Neural progenitor cell (in vitro differentiated cells): Measurements from ENCODE around the gene DCC. TPM values are rescaled to one million over a fixed set of nuclear protein-coding genes. Genes with fewer than 3 reads are reported as not detected.

Source experiments
- DNase-seq: peaks from one replicate; pipeline ENCODE4 v3.0.0-alpha.2; 2016; ENCODE audit warnings: low spot score
- H2AFZ ChIP-seq: fragments of 200-600 bp; sonication (generic); replicated peaks from 2 replicates; pipeline ENCODE4 v1.6.1; 2016; ENCODE audit warnings: antibody characterized with exemption
- H3F3A ChIP-seq: fragments of 200-600 bp; sonication (generic); 2 replicates; pipeline ENCODE4 v1.6.1; 2016; ENCODE audit warnings: antibody characterized with exemption, low read depth
- H3K27ac ChIP-seq: fragments of 200-600 bp; sonication (generic); 2 replicates; pipeline ENCODE4 v1.5.1; 2016; ENCODE audit warnings: mild to moderate bottlenecking
- H3K27me3 ChIP-seq: fragments of 200-600 bp; sonication (generic); 2 replicates; pipeline ENCODE4 v1.6.1; 2016; ENCODE audit warnings: mild to moderate bottlenecking, moderate library complexity
- H3K36me3 ChIP-seq: fragments of 200-600 bp; sonication (generic); 2 replicates; pipeline ENCODE4 v1.5.1; 2016
- H3K4me1 ChIP-seq: fragments of 200-600 bp; sonication (generic); 2 replicates; pipeline ENCODE4 v1.6.1; 2016; ENCODE audit warnings: mixed run types
- H3K4me2 ChIP-seq: fragments of 200-600 bp; sonication (generic); 2 replicates; pipeline ENCODE4 v1.6.1; 2016
- H3K4me3 ChIP-seq: fragments of 200-600 bp; sonication (generic); 2 replicates; pipeline ENCODE4 v1.5.1; 2016
- H3K79me2 ChIP-seq: fragments of 200-600 bp; sonication (generic); 2 replicates; pipeline ENCODE4 v1.6.1; 2016; ENCODE audit warnings: low read depth
- H3K9ac ChIP-seq: fragments of 200-600 bp; sonication (generic); 2 replicates; pipeline ENCODE4 v1.6.1; 2016
- H3K9me3 ChIP-seq: fragments of 200-600 bp; sonication (generic); 2 replicates; pipeline ENCODE4 v1.5.1; 2016; ENCODE audit warnings: low read depth
- H4K20me1 ChIP-seq: fragments of 200-600 bp; sonication (generic); 2 replicates; pipeline ENCODE4 v1.6.1; 2016; ENCODE audit warnings: low read depth
- H3K27ac Mint-ChIP-seq: 3 replicates; pipeline ENCODE4 v1.8.0; 2021; ENCODE audit warnings: mixed read lengths
- H3K27me3 Mint-ChIP-seq: 2 replicates; pipeline ENCODE4 v1.8.0; 2022; ENCODE audit warnings: low read depth, mild to moderate bottlenecking, inconsistent platforms, moderate library complexity, mixed read lengths; ENCODE audit not compliant: insufficient read depth
- H3K36me3 Mint-ChIP-seq: 3 replicates; pipeline ENCODE4 v1.8.0; 2021; ENCODE audit warnings: mixed read lengths
- H3K4me1 Mint-ChIP-seq: 3 replicates; pipeline ENCODE4 v1.8.0; 2021; ENCODE audit warnings: mixed read lengths
- H3K4me3 Mint-ChIP-seq: 3 replicates; pipeline ENCODE4 v1.8.0; 2021; ENCODE audit warnings: mild to moderate bottlenecking, moderate library complexity, mixed read lengths
- H3K9me3 Mint-ChIP-seq: 3 replicates; pipeline ENCODE4 v1.8.0; 2020; ENCODE audit warnings: mixed read lengths
- EZH2 ChIP-seq: fragments of 200-600 bp; sonication (generic); IDR thresholded peaks from 2 replicates; pipeline ENCODE4 v1.6.1; 2017; ENCODE audit warnings: antibody characterized with exemption, mild to moderate bottlenecking, moderate library complexity
- EZH2phosphoT487 ChIP-seq: fragments of 200-600 bp; sonication (generic); IDR thresholded peaks from 2 replicates; pipeline ENCODE4 v1.6.1; 2017; ENCODE audit warnings: antibody characterized with exemption
- total RNA-seq: library from RNA; depleted of rRNA; stranded (reverse); fragments of >200 nt; gene quantifications from 2 replicates; pipeline ENCODE4 v1.2.3, GENCODE V29; 2015; ENCODE audit warnings: low replicate concordance
- TF ChIP-seq, protein P1 (sequence below): fragments of 200-600 bp; sonication (generic); IDR thresholded peaks from 2 replicates; pipeline ENCODE4 v1.5.1; 2017; ENCODE audit warnings: antibody characterized with exemption, mild to moderate bottlenecking

Gene DCC
- total RNA-seq, 1 donor from 2014 or later, result 0.41 TPM

DNA sequence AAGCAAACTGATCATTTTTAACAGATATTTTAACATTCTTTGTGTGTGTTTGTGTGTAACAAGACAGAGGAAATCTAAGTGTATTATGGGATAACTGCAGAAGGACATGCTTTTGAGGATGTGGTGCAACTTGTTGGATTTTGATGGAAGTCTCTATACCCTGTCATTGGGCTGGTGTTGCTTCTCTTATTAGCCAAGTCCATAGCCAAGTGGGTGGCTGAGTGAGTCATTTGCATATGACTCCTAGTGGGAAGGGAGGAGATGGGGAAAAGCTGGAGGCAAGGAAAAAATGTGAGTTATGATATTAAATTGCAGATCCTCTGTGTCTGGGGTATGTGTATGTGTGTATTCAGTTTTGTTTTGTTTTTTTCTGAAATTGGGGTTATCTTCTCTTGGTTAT is 879.9 kb downstream of the DCC start:
- H3K9me3 Mint-ChIP-seq, result no peaks in the 10 kb centered on the region
- Histone ChIP-seq H3K27ac (no peak overlapping the region), H3K27me3 (no peaks in the 10 kb centered on the region), H3K4me1 (no peaks in the 10 kb centered on the region), H3F3A (no peaks in the 10 kb centered on the region), H4K20me1 (no peaks in the 10 kb centered on the region), H3K4me2 (no peak overlapping the region), H3K36me3 (no peaks in the 10 kb centered on the region), H3K4me3 (no peak overlapping the region), H3K79me2 (no peaks in the 10 kb centered on the region), H3K9ac (no peak overlapping the region), H3K9me3 (no peaks in the 10 kb centered on the region), H2AFZ (no peak overlapping the region)
- peaks cover 4% of the 10 kb centered on the region for H3K36me3 Mint-ChIP-seq
- TF ChIP-seq EZH2 (no peak), EZH2phosphoT487 (no peak)
- TF ChIP-seq, protein P1, sequence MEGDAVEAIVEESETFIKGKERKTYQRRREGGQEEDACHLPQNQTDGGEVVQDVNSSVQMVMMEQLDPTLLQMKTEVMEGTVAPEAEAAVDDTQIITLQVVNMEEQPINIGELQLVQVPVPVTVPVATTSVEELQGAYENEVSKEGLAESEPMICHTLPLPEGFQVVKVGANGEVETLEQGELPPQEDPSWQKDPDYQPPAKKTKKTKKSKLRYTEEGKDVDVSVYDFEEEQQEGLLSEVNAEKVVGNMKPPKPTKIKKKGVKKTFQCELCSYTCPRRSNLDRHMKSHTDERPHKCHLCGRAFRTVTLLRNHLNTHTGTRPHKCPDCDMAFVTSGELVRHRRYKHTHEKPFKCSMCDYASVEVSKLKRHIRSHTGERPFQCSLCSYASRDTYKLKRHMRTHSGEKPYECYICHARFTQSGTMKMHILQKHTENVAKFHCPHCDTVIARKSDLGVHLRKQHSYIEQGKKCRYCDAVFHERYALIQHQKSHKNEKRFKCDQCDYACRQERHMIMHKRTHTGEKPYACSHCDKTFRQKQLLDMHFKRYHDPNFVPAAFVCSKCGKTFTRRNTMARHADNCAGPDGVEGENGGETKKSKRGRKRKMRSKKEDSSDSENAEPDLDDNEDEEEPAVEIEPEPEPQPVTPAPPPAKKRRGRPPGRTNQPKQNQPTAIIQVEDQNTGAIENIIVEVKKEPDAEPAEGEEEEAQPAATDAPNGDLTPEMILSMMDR, result no peak
- H3K4me1 Mint-ChIP-seq, result no peaks in the 10 kb centered on the region
- H3K27me3 Mint-ChIP-seq, result no peaks in the 10 kb centered on the region
- H3K4me3 Mint-ChIP-seq, result no peak overlapping the region
- no peak for DNase-seq
- no peak overlapping the region for H3K27ac Mint-ChIP-seq

DNA sequence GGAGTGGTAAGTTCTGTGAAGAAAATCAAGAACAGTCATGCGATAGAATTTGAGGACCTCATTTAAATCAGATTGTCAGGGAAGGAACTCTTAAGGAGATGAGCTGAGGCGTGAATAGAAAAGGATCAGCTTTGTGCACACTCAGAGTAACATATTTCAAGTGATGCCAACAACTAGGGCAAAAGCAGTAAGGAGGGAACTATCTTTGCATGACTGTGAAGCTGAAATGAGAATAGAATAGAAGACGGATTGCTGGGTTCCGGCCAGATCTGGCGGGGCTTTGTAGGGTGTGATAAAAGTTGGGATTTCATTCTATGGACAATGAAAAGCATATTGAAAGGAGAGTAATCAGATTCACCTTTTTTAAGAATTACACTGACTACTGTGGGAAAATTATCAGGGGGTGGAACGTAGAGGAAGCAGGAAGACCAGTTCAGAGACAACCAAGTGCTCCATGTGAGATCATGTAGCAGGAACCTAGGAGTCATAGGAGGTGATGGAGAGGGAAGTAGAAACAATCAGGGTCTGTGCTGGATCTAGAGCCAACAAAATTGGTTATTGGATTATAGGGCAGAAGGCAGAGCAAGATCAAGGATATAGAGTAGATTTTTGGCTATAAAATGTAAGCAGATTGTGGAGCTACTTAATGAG is 884.3 kb downstream of the DCC start:
- no peak for DNase-seq
- no peaks in the 10 kb centered on the region for H3K9me3 ChIP-seq
- H3K27me3 Mint-ChIP-seq, result no peaks in the 10 kb centered on the region
- H3K27ac Mint-ChIP-seq, result no peak overlapping the region
- no peaks in the 10 kb centered on the region for H3K9me3 Mint-ChIP-seq
- no peaks in the 10 kb centered on the region for H3K27me3 ChIP-seq
- H3K79me2 ChIP-seq, result no peaks in the 10 kb centered on the region
- no peaks in the 10 kb centered on the region for H3F3A ChIP-seq
- H3K4me2 ChIP-seq, result no peak overlapping the region
- no peaks in the 10 kb centered on the region for H4K20me1 ChIP-seq
- no peaks in the 10 kb centered on the region for H3K4me1 Mint-ChIP-seq
- H3K4me3 ChIP-seq, result no peak overlapping the region
- no peaks in the 10 kb centered on the region for H3K36me3 ChIP-seq
- no peaks in the 10 kb centered on the region for H3K36me3 Mint-ChIP-seq
- H3K4me1 ChIP-seq, result no peaks in the 10 kb centered on the region
- no peak overlapping the region for H3K9ac ChIP-seq
- TF ChIP-seq, protein P1, result no peak
- no peak for TF ChIP-seq EZH2
- no peak for TF ChIP-seq EZH2phosphoT487
- H3K27ac ChIP-seq, result no peak overlapping the region
- no peak overlapping the region for H2AFZ ChIP-seq
- no peak overlapping the region for H3K4me3 Mint-ChIP-seq

DNA sequence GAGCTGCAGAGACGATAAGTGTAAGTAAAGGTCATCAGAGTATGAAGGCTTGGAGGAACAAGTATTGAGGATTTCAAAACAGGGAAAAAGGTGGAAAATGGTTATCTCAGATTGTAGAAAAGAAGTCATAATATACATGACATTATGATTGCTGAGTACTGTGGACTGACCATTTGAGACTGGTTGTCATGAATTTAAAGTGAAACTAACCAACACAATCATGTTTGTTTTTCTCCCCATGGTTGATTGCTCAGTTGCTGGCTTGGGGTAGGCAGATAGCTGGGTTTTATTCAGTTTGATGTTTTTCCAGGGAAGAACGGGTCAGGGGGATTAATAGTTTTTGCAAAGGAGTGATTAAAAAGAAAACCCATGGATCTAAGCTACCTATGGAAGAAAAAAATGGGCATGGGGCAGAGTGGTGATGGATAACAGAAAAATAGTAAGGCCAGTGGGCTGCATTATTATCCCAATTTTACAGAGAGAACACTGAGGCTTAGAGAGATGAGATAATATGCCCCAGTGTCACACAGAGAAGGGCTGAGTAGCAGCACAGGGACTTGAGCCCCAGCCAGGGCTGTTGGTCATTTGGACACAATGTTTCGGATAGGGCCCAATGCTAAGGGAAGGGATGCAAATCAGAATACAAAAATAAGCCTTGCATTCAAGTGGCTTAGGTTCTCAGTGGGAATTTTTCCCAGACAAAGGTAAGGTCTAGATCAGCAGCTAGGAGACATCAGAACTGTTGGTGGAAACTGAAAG is 885.7 kb downstream of the DCC start:
- no peaks in the 10 kb centered on the region for H3K36me3 Mint-ChIP-seq
- Histone ChIP-seq H3F3A (no peaks in the 10 kb centered on the region), H3K79me2 (no peaks in the 10 kb centered on the region), H2AFZ (no peak overlapping the region), H3K36me3 (no peaks in the 10 kb centered on the region), H3K9me3 (no peaks in the 10 kb centered on the region), H3K4me1 (no peaks in the 10 kb centered on the region), H3K4me2 (no peak overlapping the region), H3K4me3 (no peak overlapping the region), H3K9ac (no peak overlapping the region), H3K27ac (no peak overlapping the region), H4K20me1 (no peaks in the 10 kb centered on the region), H3K27me3 (no peaks in the 10 kb centered on the region)
- H3K4me3 Mint-ChIP-seq, result no peak overlapping the region
- H3K9me3 Mint-ChIP-seq, result no peaks in the 10 kb centered on the region
- H3K4me1 Mint-ChIP-seq, result no peaks in the 10 kb centered on the region
- TF ChIP-seq EZH2phosphoT487, result no peak
- TF ChIP-seq, protein P1, result no peak
- no peak for TF ChIP-seq EZH2
- DNase-seq, result no peak
- H3K27ac Mint-ChIP-seq, result no peak overlapping the region
- no peaks in the 10 kb centered on the region for H3K27me3 Mint-ChIP-seq
